ENCODE measurements around the gene CUTA. TPM values are rescaled to one million over a fixed set of nuclear protein-coding genes. Genes with fewer than 3 reads are reported as not detected.

Gene CUTA
- total and polyA plus RNA-seq, 2 of the 13 experiments (the other 11 are each of a cell fraction or from before 2014, with no cell fraction given), result 170 to 180 TPM

- TF ChIP-seq GMEB2 (CRISPR knock-in tag; IDR thresholded peaks at IDR 0.05; ENCODE audit: low read depth) (peak; percentile 95), HMGXB3 (CRISPR knock-in tag; IDR thresholded peaks at IDR 0.05; ENCODE audit: borderline replicate concordance) (no peak; the same call in 1 of the 2 replicates), NAIF1 (CRISPR knock-in tag; IDR thresholded peaks at IDR 0.05; ENCODE audit: borderline replicate concordance) (peak; percentile 99), ZBTB38 (CRISPR knock-in tag; IDR thresholded peaks at IDR 0.05) (peak; percentile 86; the same call in 1 of the 2 replicates), TCF7 (IDR thresholded peaks at IDR 0.05; ENCODE audit: low read depth) (no peak), MIER2 (CRISPR knock-in tag; IDR thresholded peaks at IDR 0.05) (no peak; the same call in none of the 2 replicates), ZNF383 (CRISPR knock-in tag; IDR thresholded peaks at IDR 0.05; ENCODE audit: borderline replicate concordance) (0 out of 2 replicates have a peak, but pooled peaks have one; percentile 0), ZNF879 (CRISPR knock-in tag; IDR thresholded peaks at IDR 0.05) (no peak), SMC3 (IDR thresholded peaks at IDR 0.05; ENCODE audit: low read length) (peak; percentile 70), DR1 (CRISPR knock-in tag; IDR thresholded peaks at IDR 0.05) (peak; percentile 69), FOXM1 (CRISPR knock-in tag; IDR thresholded peaks at IDR 0.05) (peak; percentile 97), MEIS1 (CRISPR knock-in tag; IDR thresholded peaks at IDR 0.05; ENCODE audit: borderline replicate concordance) (peak; percentile 85; the same call in 1 of the 2 replicates), ZNF792 (CRISPR knock-in tag; IDR thresholded peaks at IDR 0.05) (peak; percentile 85), ZNF451 (CRISPR knock-in tag; IDR thresholded peaks at IDR 0.05) (peak; percentile 88)
- TF ChIP-seq, protein P1, sequence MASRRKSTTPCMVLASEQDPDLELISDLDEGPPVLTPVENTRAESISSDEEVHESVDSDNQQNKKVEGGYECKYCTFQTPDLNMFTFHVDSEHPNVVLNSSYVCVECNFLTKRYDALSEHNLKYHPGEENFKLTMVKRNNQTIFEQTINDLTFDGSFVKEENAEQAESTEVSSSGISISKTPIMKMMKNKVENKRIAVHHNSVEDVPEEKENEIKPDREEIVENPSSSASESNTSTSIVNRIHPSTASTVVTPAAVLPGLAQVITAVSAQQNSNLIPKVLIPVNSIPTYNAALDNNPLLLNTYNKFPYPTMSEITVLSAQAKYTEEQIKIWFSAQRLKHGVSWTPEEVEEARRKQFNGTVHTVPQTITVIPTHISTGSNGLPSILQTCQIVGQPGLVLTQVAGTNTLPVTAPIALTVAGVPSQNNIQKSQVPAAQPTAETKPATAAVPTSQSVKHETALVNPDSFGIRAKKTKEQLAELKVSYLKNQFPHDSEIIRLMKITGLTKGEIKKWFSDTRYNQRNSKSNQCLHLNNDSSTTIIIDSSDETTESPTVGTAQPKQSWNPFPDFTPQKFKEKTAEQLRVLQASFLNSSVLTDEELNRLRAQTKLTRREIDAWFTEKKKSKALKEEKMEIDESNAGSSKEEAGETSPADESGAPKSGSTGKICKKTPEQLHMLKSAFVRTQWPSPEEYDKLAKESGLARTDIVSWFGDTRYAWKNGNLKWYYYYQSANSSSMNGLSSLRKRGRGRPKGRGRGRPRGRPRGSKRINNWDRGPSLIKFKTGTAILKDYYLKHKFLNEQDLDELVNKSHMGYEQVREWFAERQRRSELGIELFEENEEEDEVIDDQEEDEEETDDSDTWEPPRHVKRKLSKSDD (CRISPR knock-in tag; IDR thresholded peaks at IDR 0.05; ENCODE audit: low read depth), result peak; percentile 99
- TF ChIP-seq, protein P2, sequence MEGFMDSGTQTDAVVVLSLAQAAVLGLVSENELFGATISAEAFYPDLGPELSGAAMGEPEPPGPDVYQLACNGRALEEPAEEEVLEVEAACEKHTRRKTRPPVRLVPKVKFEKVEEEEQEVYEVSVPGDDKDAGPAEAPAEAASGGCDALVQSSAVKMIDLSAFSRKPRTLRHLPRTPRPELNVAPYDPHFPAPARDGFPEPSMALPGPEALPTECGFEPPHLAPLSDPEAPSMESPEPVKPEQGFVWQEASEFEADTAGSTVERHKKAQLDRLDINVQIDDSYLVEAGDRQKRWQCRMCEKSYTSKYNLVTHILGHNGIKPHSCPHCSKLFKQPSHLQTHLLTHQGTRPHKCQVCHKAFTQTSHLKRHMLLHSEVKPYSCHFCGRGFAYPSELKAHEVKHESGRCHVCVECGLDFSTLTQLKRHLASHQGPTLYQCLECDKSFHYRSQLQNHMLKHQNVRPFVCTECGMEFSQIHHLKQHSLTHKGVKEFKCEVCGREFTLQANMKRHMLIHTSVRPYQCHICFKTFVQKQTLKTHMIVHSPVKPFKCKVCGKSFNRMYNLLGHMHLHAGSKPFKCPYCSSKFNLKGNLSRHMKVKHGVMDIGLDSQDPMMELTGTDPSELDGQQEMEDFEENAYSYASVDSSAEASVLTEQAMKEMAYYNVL (CRISPR knock-in tag; IDR thresholded peaks at IDR 0.05; ENCODE audit: borderline replicate concordance), result 0 out of 2 replicates have a peak, but pooled peaks have one; percentile 29
- TF ChIP-seq, protein P3, sequence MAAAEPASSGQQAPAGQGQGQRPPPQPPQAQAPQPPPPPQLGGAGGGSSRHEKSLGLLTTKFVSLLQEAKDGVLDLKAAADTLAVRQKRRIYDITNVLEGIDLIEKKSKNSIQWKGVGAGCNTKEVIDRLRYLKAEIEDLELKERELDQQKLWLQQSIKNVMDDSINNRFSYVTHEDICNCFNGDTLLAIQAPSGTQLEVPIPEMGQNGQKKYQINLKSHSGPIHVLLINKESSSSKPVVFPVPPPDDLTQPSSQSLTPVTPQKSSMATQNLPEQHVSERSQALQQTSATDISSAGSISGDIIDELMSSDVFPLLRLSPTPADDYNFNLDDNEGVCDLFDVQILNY (CRISPR knock-in tag; conservative IDR thresholded peaks at IDR 0.05), result peak; percentile 98
These were observed 26.5 kb downstream of the CUTA start, which contains the start of gene KIFC1 (continued) for GRCh38 chr6:33391278-33391921.

All from HepG2 (cell line).